ENCODE measurements around the gene IGSF9B. TPM values are rescaled to one million over a fixed set of nuclear protein-coding genes. Genes with fewer than 3 reads are reported as not detected.

IGSF9B gene
- total RNA-seq, 3 donors from 2014 or later (not counting 1 experiment from before 2014, with no cell fraction given): 2.2 to 6.1 (median 4.3) TPM

- no peak for TF ChIP-seq CTCF (IDR thresholded peaks at IDR 0.05)
- no peaks in the 10 kb centered on the region for H3K27me3 ChIP-seq (ENCODE audit: control insufficient read depth, insufficient read depth, low read length)
- intact Hi-C loops (cut with micrococcal nuclease): no loop called here
- no peak overlapping the region for H3K27ac ChIP-seq (ENCODE audit: low read length)
- Mint-ChIP-seq H3K27me3 (ENCODE audit: low read depth in 2 of 2) (peaks cover 10 to 22% of the 10 kb centered on the region in 2 donors), H3K4me3 (no peak overlapping the region), H3K9me3 (no peaks in the 10 kb centered on the region), H3K27ac (no peak overlapping the region), H3K4me1 (no peaks in the 10 kb centered on the region), H3K36me3 (no peaks in the 10 kb centered on the region)
- 87% methylated on average over 25 of the region's 28 CpGs for WGBS (ENCODE audit: insufficient coverage)
- no peaks in the 10 kb centered on the region for H3K4me1 ChIP-seq (ENCODE audit: control insufficient read depth, insufficient read depth, low read length)
- no peak for ATAC-seq
- no peak overlapping the region for H3K4me3 ChIP-seq (ENCODE audit: low read length)
- no peaks in the 10 kb centered on the region for H3K9me3 ChIP-seq (ENCODE audit: control insufficient read depth, insufficient read depth, low read length)
- no peaks in the 10 kb centered on the region for H3K36me3 ChIP-seq (ENCODE audit: control insufficient read depth, insufficient read depth, low read length)
- no peak for DNase-seq
Measured at GRCh38 chr11:133983660-133984316, 27.0 kb upstream of the IGSF9B start.

GRCh38 chr11:133982876-133983275 lies 26.1 kb upstream of the IGSF9B start:
- H3K27ac Mint-ChIP-seq: no peak overlapping the region
- intact Hi-C loops (cut with micrococcal nuclease): no loop called here
- no peak for TF ChIP-seq CTCF (IDR thresholded peaks at IDR 0.05)
- H3K4me1 ChIP-seq (ENCODE audit: control insufficient read depth, insufficient read depth, low read length): no peaks in the 10 kb centered on the region
- no peaks in the 10 kb centered on the region for H3K9me3 ChIP-seq (ENCODE audit: control insufficient read depth, insufficient read depth, low read length)
- no peaks in the 10 kb centered on the region for H3K36me3 ChIP-seq (ENCODE audit: control insufficient read depth, insufficient read depth, low read length)
- 88% methylated on average over 12 of the region's 12 CpGs for WGBS (ENCODE audit: insufficient coverage)
- H3K27me3 Mint-ChIP-seq (ENCODE audit: low read depth in 2 of 2): peaks cover 15 to 19% of the 10 kb centered on the region in 2 donors
- no peaks in the 10 kb centered on the region for H3K4me1 Mint-ChIP-seq
- H3K4me3 ChIP-seq (ENCODE audit: low read length): no peak overlapping the region
- DNase-seq: no peak
- H3K27ac ChIP-seq (ENCODE audit: low read length): no peak overlapping the region
- no peak for ATAC-seq
- no peaks in the 10 kb centered on the region for H3K27me3 ChIP-seq (ENCODE audit: control insufficient read depth, insufficient read depth, low read length)
- no peaks in the 10 kb centered on the region for H3K9me3 Mint-ChIP-seq
- no peak overlapping the region for H3K4me3 Mint-ChIP-seq
- no peaks in the 10 kb centered on the region for H3K36me3 Mint-ChIP-seq

GRCh38 chr11:133982151-133982550 lies 25.4 kb upstream of the IGSF9B start:
- no peaks in the 10 kb centered on the region for H3K9me3 Mint-ChIP-seq
- peaks cover 17 to 19% of the 10 kb centered on the region in 2 donors for H3K27me3 Mint-ChIP-seq (ENCODE audit: low read depth in 2 of 2)
- no peaks in the 10 kb centered on the region for H3K36me3 Mint-ChIP-seq
- Histone ChIP-seq H3K27ac (ENCODE audit: low read length) (no peak overlapping the region), H3K4me3 (ENCODE audit: low read length) (no peak overlapping the region), H3K4me1 (ENCODE audit: control insufficient read depth, insufficient read depth, low read length) (no peaks in the 10 kb centered on the region), H3K9me3 (ENCODE audit: control insufficient read depth, insufficient read depth, low read length) (no peaks in the 10 kb centered on the region), H3K27me3 (ENCODE audit: control insufficient read depth, insufficient read depth, low read length) (no peaks in the 10 kb centered on the region), H3K36me3 (ENCODE audit: control insufficient read depth, insufficient read depth, low read length) (no peaks in the 10 kb centered on the region)
- no peak for TF ChIP-seq CTCF (IDR thresholded peaks at IDR 0.05)
- ATAC-seq: no peak
- intact Hi-C loops (cut with micrococcal nuclease): no loop called here
- no peak for DNase-seq
- no peak overlapping the region for H3K4me3 Mint-ChIP-seq
- no peaks in the 10 kb centered on the region for H3K4me1 Mint-ChIP-seq
- H3K27ac Mint-ChIP-seq: no peak overlapping the region
- WGBS (ENCODE audit: insufficient coverage): 88% methylated on average over 14 of the region's 14 CpGs

GRCh38 chr11:133981156-133981555 lies 24.4 kb upstream of the IGSF9B start:
- Histone ChIP-seq H3K27ac (ENCODE audit: low read length) (no peak overlapping the region), H3K4me1 (ENCODE audit: control insufficient read depth, insufficient read depth, low read length) (no peaks in the 10 kb centered on the region), H3K36me3 (ENCODE audit: control insufficient read depth, insufficient read depth, low read length) (no peaks in the 10 kb centered on the region), H3K27me3 (ENCODE audit: control insufficient read depth, insufficient read depth, low read length) (no peaks in the 10 kb centered on the region), H3K9me3 (ENCODE audit: control insufficient read depth, insufficient read depth, low read length) (no peaks in the 10 kb centered on the region), H3K4me3 (ENCODE audit: low read length) (no peak overlapping the region)
- H3K9me3 Mint-ChIP-seq: no peaks in the 10 kb centered on the region
- no peaks in the 10 kb centered on the region for H3K36me3 Mint-ChIP-seq
- H3K4me3 Mint-ChIP-seq: no peak overlapping the region
- 78% methylated on average over 5 of the region's 5 CpGs for WGBS (ENCODE audit: insufficient coverage)
- TF ChIP-seq CTCF (IDR thresholded peaks at IDR 0.05): no peak
- no peaks in the 10 kb centered on the region for H3K4me1 Mint-ChIP-seq
- ATAC-seq (no peak), DNase-seq (no peak)
- intact Hi-C loops (cut with micrococcal nuclease): no loop called here
- no peak overlapping the region for H3K27ac Mint-ChIP-seq
- peaks cover 17% of the 10 kb centered on the region in 2 donors for H3K27me3 Mint-ChIP-seq (ENCODE audit: low read depth in 2 of 2)
